Osteoblast (primary cell): Measurements from ENCODE around the gene TNFRSF8. TPM values are rescaled to one million over a fixed set of nuclear protein-coding genes. Genes with fewer than 3 reads are reported as not detected.

Experiments
- DNase-seq: peaks from one replicate; pipeline ENCODE4 v3.0.0; 2011; ENCODE audit warnings: low spot score, mixed read lengths; ENCODE audit not compliant: insufficient read length; ENCODE audit errors: missing footprints
- H2AFZ ChIP-seq: 2 replicates; pipeline ENCODE4 v1.6.0; 2011; ENCODE audit warnings: mild to moderate bottlenecking, low read length
- H3K27ac ChIP-seq: 2 replicates; pipeline ENCODE4 v1.5.1; 2011; ENCODE audit warnings: mild to moderate bottlenecking, low read depth, low read length, moderate library complexity
- H3K27me3 ChIP-seq: 2 replicates; pipeline ENCODE4 v1.6.0; 2012; ENCODE audit warnings: mild to moderate bottlenecking, control low read depth, inconsistent platforms, low read length, moderate library complexity; ENCODE audit not compliant: insufficient read depth
- H3K36me3 ChIP-seq: 2 replicates; pipeline ENCODE4 v1.5.1; 2011; ENCODE audit warnings: mild to moderate bottlenecking, low read length, control low read depth, moderate library complexity; ENCODE audit not compliant: insufficient read depth
- H3K4me1 ChIP-seq: 2 replicates; pipeline ENCODE4 v1.5.1; 2011; ENCODE audit warnings: mild to moderate bottlenecking, low read length, control low read depth, moderate library complexity; ENCODE audit not compliant: insufficient read depth
- H3K4me2 ChIP-seq: 2 replicates; pipeline ENCODE4 v1.6.0; 2011; ENCODE audit warnings: mild to moderate bottlenecking, low read length; ENCODE audit not compliant: insufficient read depth
- H3K4me3 ChIP-seq: fragments of 200-600 bp; sonication (generic); 3 replicates; pipeline ENCODE4 v1.5.1; 2012; ENCODE audit warnings: mild to moderate bottlenecking, low read length, inconsistent platforms; ENCODE audit not compliant: insufficient read depth
- H3K79me2 ChIP-seq: 2 replicates; pipeline ENCODE4 v1.6.0; 2012; ENCODE audit warnings: mild to moderate bottlenecking, low read length, control low read depth, inconsistent platforms; ENCODE audit not compliant: insufficient read depth
- H3K9me3 ChIP-seq: 2 replicates; pipeline ENCODE4 v1.5.1; 2011; ENCODE audit warnings: low read depth, low read length, control low read depth
- H4K20me1 ChIP-seq: 2 replicates; pipeline ENCODE4 v1.6.0; 2012; ENCODE audit warnings: mild to moderate bottlenecking, low read length, control low read depth; ENCODE audit not compliant: insufficient read depth
- total RNA-seq: library from RNA; depleted of rRNA; stranded (reverse); fragments of >200 nt; gene quantifications from 2 replicates; pipeline ENCODE4 v1.2.3, GENCODE V29; 2012
- TF ChIP-seq, protein P1 (sequence below): IDR thresholded peaks from 2 replicates; pipeline ENCODE4 v1.5.1; 2011; ENCODE audit warnings: mild to moderate bottlenecking, low read depth, low read length, moderate library complexity; ENCODE audit errors: extremely low read depth

The TNFRSF8 gene
- total RNA-seq, 1 donor = under 0.01 TPM

GRCh38 chr1:12180315-12180714, 117.2 kb downstream of the TNFRSF8 start:
- TF ChIP-seq, protein P1, sequence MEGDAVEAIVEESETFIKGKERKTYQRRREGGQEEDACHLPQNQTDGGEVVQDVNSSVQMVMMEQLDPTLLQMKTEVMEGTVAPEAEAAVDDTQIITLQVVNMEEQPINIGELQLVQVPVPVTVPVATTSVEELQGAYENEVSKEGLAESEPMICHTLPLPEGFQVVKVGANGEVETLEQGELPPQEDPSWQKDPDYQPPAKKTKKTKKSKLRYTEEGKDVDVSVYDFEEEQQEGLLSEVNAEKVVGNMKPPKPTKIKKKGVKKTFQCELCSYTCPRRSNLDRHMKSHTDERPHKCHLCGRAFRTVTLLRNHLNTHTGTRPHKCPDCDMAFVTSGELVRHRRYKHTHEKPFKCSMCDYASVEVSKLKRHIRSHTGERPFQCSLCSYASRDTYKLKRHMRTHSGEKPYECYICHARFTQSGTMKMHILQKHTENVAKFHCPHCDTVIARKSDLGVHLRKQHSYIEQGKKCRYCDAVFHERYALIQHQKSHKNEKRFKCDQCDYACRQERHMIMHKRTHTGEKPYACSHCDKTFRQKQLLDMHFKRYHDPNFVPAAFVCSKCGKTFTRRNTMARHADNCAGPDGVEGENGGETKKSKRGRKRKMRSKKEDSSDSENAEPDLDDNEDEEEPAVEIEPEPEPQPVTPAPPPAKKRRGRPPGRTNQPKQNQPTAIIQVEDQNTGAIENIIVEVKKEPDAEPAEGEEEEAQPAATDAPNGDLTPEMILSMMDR = no peak
- H3K36me3 ChIP-seq = no peaks in the 10 kb centered on the region
- DNase-seq = no peak
- no peak overlapping the region for H3K4me2 ChIP-seq
- no peaks in the 10 kb centered on the region for H3K27me3 ChIP-seq
- H3K9me3 ChIP-seq = no peaks in the 10 kb centered on the region
- H3K4me3 ChIP-seq = no peak overlapping the region
- H4K20me1 ChIP-seq = no peaks in the 10 kb centered on the region
- no peak overlapping the region for H2AFZ ChIP-seq
- peaks cover 36% of the 10 kb centered on the region for H3K4me1 ChIP-seq
- H3K27ac ChIP-seq = no peak overlapping the region
- peaks cover 48% of the 10 kb centered on the region for H3K79me2 ChIP-seq

- TF ChIP-seq, protein P1 = no peak
- H3K27me3 ChIP-seq = no peaks in the 10 kb centered on the region
- no peak overlapping the region for H2AFZ ChIP-seq
- no peaks in the 10 kb centered on the region for H3K9me3 ChIP-seq
- peak; percentile 80 for DNase-seq
- no peak overlapping the region for H3K4me3 ChIP-seq
- no peak overlapping the region for H3K4me2 ChIP-seq
- H3K27ac ChIP-seq = no peak overlapping the region
- H3K4me1 ChIP-seq = peaks cover 37% of the 10 kb centered on the region
- H3K79me2 ChIP-seq = peaks cover 49% of the 10 kb centered on the region
- no peaks in the 10 kb centered on the region for H3K36me3 ChIP-seq
- H4K20me1 ChIP-seq = no peaks in the 10 kb centered on the region
Observed at GRCh38 chr1:12180903-12181302, 117.8 kb downstream of the TNFRSF8 start.

DNA sequence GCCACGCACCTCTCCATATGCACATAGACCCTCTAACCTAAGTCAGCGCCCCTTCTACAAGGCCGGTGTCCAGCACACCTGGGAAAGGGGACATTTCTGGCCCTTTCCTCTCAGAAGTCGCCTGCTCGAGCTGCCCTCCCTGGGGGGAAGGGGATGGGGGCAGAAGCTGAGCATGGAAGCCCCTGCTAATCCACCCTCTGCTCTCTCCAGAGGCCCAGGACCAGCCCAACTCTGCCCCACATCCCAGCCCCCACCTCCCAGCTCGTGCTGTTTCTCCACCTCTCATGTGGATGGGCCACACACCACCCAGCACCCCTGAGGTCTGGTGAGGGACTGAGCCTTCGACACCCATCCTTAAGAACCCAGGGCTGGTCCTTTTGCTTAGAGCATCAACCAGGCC, 118.5 kb downstream of the TNFRSF8 start:
- H3K27me3 ChIP-seq = no peaks in the 10 kb centered on the region
- no peak overlapping the region for H3K4me2 ChIP-seq
- no peaks in the 10 kb centered on the region for H3K36me3 ChIP-seq
- no peak for DNase-seq
- H4K20me1 ChIP-seq = no peaks in the 10 kb centered on the region
- no peaks in the 10 kb centered on the region for H3K9me3 ChIP-seq
- TF ChIP-seq, protein P1 = no peak
- no peak overlapping the region for H3K27ac ChIP-seq
- no peak overlapping the region for H2AFZ ChIP-seq
- no peak overlapping the region for H3K4me3 ChIP-seq
- H3K79me2 ChIP-seq = peaks cover 49% of the 10 kb centered on the region
- H3K4me1 ChIP-seq = peaks cover 43% of the 10 kb centered on the region

- no peak for DNase-seq
- no peaks in the 10 kb centered on the region for H3K36me3 ChIP-seq
- peaks cover 41% of the 10 kb centered on the region for H3K4me1 ChIP-seq
- no peaks in the 10 kb centered on the region for H3K9me3 ChIP-seq
- H3K27me3 ChIP-seq = no peaks in the 10 kb centered on the region
- H4K20me1 ChIP-seq = no peaks in the 10 kb centered on the region
- no peak overlapping the region for H3K4me2 ChIP-seq
- H3K4me3 ChIP-seq = no peak overlapping the region
- TF ChIP-seq, protein P1 = no peak
- H2AFZ ChIP-seq = no peak overlapping the region
- H3K79me2 ChIP-seq = peaks cover 48% of the 10 kb centered on the region
- no peak overlapping the region for H3K27ac ChIP-seq
Observed at GRCh38 chr1:12182410-12182984, 119.4 kb downstream of the TNFRSF8 start.
